ENCODE results near the gene ADGRG3.
"Not testable (repeated sequence)": the region's sequence is repeated elsewhere in the genome, so short reads cannot be mapped to it uniquely, and the experiment has no call there.

Gene ADGRG3

GRCh38 chr16:57697896-57698537, 29.9 kb downstream of the ADGRG3 start:
- no peak for DNase-seq

GRCh38 chr16:57698812-57699405, 30.8 kb downstream of the ADGRG3 start:
- no peak for DNase-seq

- no peak for DNase-seq
Measured at GRCh38 chr16:57699481-57699880, 31.4 kb downstream of the ADGRG3 start.

GRCh38 chr16:57699899-57700298, 31.8 kb downstream of the ADGRG3 start:
- no peak for DNase-seq

- no peak for DNase-seq
Measured at GRCh38 chr16:57700781-57701551, 32.9 kb downstream of the ADGRG3 start.

- DNase-seq = no peak
Measured at GRCh38 chr16:57701759-57702371, 33.8 kb downstream of the ADGRG3 start.

- DNase-seq = no peak
Measured at GRCh38 chr16:57703416-57704010, 35.4 kb downstream of the ADGRG3 start.

GRCh38 chr16:57704011-57704904, 36.2 kb downstream of the ADGRG3 start:
- DNase-seq = no peak

GRCh38 chr16:57704905-57705852, 37.1 kb downstream of the ADGRG3 start:
- DNase-seq = no peak

- DNase-seq = no peak
Measured at GRCh38 chr16:57706717-57707116, 38.6 kb downstream of the ADGRG3 start.

- DNase-seq = no peak
Measured at GRCh38 chr16:57707331-57707730, 39.2 kb downstream of the ADGRG3 start.

GRCh38 chr16:57708168-57708567, 40.1 kb downstream of the ADGRG3 start:
- peak; percentile 5 for DNase-seq

- no peak for DNase-seq
Measured at GRCh38 chr16:57709663-57710062, 41.6 kb downstream of the ADGRG3 start.

- no peak for DNase-seq
Measured at GRCh38 chr16:57711346-57711745, 43.2 kb downstream of the ADGRG3 start.

GRCh38 chr16:57711993-57712392, 43.9 kb downstream of the ADGRG3 start:
- DNase-seq = no peak

GRCh38 chr16:57712569-57712968, 44.5 kb downstream of the ADGRG3 start:
- not testable (repeated sequence) for DNase-seq

- no peak for DNase-seq
Measured at GRCh38 chr16:57713596-57713995, 45.5 kb downstream of the ADGRG3 start.

GRCh38 chr16:57714047-57714446, 45.9 kb downstream of the ADGRG3 start:
- no peak for DNase-seq

- DNase-seq = no peak
Measured at GRCh38 chr16:57720142-57720575, 52.1 kb downstream of the ADGRG3 start.

- DNase-seq = no peak
Measured at GRCh38 chr16:57721356-57722209, 53.5 kb downstream of the ADGRG3 start.
